Limb (tissue), 2 donors: ENCODE measurements around the gene ZFAND3.
"Not testable (repeated sequence)": the region's sequence is repeated elsewhere in the genome, so short reads cannot be mapped to it uniquely, and the experiment has no call there.

ENCODE experiments used
- DNase-seq, 2 donors: peaks; one replicate each; pipeline ENCODE4 v3.0.0-alpha.2; 2016; ENCODE audit errors: extremely low spot score in 2 of 2

Gene ZFAND3

GRCh38 chr6:38045701-38046305 lies 226.3 kb downstream of the ZFAND3 start:
- no peak for DNase-seq

- DNase-seq = no peak
Observed at GRCh38 chr6:38047562-38047961, 228.0 kb downstream of the ZFAND3 start.

- DNase-seq = not testable (repeated sequence)
Observed at GRCh38 chr6:38049861-38050397, 230.4 kb downstream of the ZFAND3 start.

GRCh38 chr6:38051819-38052434 lies 232.4 kb downstream of the ZFAND3 start:
- no peak for DNase-seq

GRCh38 chr6:38054527-38055202 lies 235.1 kb downstream of the ZFAND3 start:
- no peak for DNase-seq

- DNase-seq = no peak
Observed at GRCh38 chr6:38055203-38055589, 235.7 kb downstream of the ZFAND3 start.

GRCh38 chr6:38056361-38056760 lies 236.8 kb downstream of the ZFAND3 start:
- no peak for DNase-seq

GRCh38 chr6:38057994-38058393 lies 238.5 kb downstream of the ZFAND3 start:
- no peak for DNase-seq

GRCh38 chr6:38062066-38062465 lies 242.5 kb downstream of the ZFAND3 start:
- DNase-seq = no peak

- DNase-seq = no peak
Observed at GRCh38 chr6:38063973-38064372, 244.4 kb downstream of the ZFAND3 start.

- no peak for DNase-seq
Observed at GRCh38 chr6:38064431-38064830, 244.9 kb downstream of the ZFAND3 start.

GRCh38 chr6:38065734-38066305 lies 246.3 kb downstream of the ZFAND3 start:
- DNase-seq = no peak

- no peak for DNase-seq
Observed at GRCh38 chr6:38067263-38067980, 247.9 kb downstream of the ZFAND3 start.

GRCh38 chr6:38068854-38069590 lies 249.5 kb downstream of the ZFAND3 start:
- DNase-seq = no peak

- no peak for DNase-seq
Observed at GRCh38 chr6:38077488-38078030, 258.0 kb downstream of the ZFAND3 start.

GRCh38 chr6:38078671-38079070 lies 259.1 kb downstream of the ZFAND3 start:
- no peak for DNase-seq

- no peak for DNase-seq
Observed at GRCh38 chr6:38079107-38079506, 259.6 kb downstream of the ZFAND3 start.

- DNase-seq = no peak
Observed at GRCh38 chr6:38079537-38079936, 260.0 kb downstream of the ZFAND3 start.

GRCh38 chr6:38080360-38080759 lies 260.8 kb downstream of the ZFAND3 start:
- DNase-seq = no peak

GRCh38 chr6:38080889-38081288 lies 261.4 kb downstream of the ZFAND3 start:
- no peak for DNase-seq

GRCh38 chr6:38085031-38085430 lies 265.5 kb downstream of the ZFAND3 start:
- no peak for DNase-seq
